ENCODE measurements around the gene GALNT2.

The GALNT2 gene

DNA sequence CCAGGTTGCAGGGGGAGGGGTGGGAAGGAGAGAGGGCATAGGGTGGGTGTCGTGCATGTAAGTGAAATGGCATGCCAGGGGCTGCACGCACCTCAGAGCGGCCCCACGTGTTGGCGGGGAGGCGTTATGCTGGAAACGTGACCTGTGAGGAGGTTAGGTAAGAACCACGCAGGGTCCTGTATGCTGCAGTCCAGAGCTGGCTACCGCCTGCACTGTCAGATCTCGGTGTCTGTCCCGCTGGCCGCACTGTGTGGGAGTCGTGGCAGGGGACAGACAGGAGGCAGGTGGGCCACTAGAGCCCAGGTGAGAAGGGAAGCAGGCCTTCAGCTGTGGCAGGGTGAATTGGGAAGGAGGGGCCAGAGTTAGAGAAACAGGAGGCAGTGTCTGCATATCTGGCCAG lies 79.7 kb downstream of the GALNT2 start:
- H3K4me3 ChIP-seq (ENCODE audit: low read length), result no peak overlapping the region
- no peak for TF ChIP-seq CTCF (IDR thresholded peaks at IDR 0.05; ENCODE audit: insufficient read depth, low read depth, low read length, missing control alignments)

GRCh38 chr1:230147253-230148125 lies 80.5 kb downstream of the GALNT2 start:
- no peak overlapping the region for H3K4me3 ChIP-seq (ENCODE audit: low read length)
- TF ChIP-seq CTCF (IDR thresholded peaks at IDR 0.05; ENCODE audit: insufficient read depth, low read depth, low read length, missing control alignments), result no peak
- no peak for DNase-seq (ENCODE audit: low read depth)

More for the DNA sequence above, 79.7 kb downstream of the GALNT2 start:
- no peak for DNase-seq (ENCODE audit: low read depth)

- H3K4me3 ChIP-seq (ENCODE audit: low read length), result no peak overlapping the region
- TF ChIP-seq CTCF (IDR thresholded peaks at IDR 0.05; ENCODE audit: insufficient read depth, low read depth, low read length, missing control alignments), result no peak
- DNase-seq (ENCODE audit: low read depth), result no peak
These were observed 81.2 kb downstream of the GALNT2 start for GRCh38 chr1:230148126-230148652.

DNA sequence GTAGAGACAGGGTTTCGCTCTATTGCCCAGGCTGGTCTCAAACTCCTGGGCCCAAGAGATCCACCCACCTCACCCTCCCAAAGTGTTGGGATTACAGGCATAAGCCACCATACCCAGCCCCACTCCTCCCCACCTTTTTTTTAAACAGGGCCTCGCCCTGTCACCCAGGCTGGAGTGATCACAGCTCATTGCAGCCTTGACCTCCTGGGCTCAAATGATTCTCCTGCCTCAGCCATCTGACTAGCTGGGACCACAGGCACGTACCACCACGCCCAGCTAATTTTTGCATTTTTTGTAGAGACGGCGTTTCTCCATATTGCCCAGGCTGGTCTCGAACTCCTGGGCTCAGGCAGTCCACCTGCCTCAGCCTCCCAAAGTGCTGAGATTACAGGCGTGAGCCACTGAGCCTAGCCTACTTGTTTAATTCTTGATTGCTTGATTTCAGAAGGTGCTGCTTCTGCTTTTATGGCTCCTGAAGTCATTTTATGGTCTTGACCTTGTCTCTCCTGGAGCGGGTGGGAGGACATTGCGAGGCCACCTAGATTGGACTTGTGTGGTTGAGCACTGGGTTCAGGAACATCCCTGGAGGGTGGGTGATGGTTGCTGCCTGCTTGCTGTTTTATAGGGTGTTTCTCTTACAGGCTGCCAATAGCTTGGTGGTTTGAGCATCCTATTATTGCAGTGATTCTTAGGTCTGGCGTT lies 81.9 kb downstream of the GALNT2 start:
- TF ChIP-seq CTCF (IDR thresholded peaks at IDR 0.05; ENCODE audit: insufficient read depth, low read depth, low read length, missing control alignments), result no peak
- H3K4me3 ChIP-seq (ENCODE audit: low read length), result no peak overlapping the region
- DNase-seq (ENCODE audit: low read depth), result no peak

DNA sequence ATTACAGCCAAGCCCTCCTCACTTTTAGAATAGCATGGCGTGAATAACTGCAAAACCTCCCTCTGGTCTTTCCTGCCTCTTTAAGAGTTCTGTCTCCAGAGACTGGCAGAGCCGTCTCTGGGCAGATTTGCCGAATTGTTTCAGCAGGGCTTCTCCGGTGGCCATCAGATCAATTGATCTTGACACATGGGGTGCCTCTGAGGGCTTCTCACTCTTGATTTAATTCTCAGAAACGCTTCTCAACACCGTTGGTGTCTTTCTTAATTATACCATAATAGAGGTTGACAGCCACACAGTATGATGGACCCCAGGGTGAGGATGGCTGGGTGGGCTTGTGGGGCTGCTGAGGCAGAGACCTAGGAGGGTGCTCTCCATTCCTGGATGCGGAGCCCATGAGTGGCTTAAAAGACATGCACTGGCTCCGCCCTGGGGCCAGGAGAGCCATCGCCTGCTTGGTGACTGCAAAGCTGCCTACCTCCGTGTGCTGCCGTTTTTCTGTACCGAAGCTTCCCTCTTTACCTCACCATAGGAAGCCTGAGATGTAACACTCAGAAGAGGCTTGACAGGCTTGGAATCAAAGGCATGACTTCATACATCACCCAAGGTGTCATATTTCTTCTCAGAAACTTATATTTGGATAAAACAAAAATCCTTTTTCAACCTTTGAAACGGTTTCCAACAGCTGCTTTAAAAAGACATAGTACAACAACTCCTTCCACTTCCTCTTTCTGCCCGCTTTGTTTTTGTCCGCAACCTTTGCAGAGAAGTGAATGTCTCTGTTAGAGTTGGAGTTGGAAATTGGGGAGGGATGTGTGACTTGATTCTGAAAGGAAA lies 82.9 kb downstream of the GALNT2 start:
- TF ChIP-seq CTCF (IDR thresholded peaks at IDR 0.05; ENCODE audit: insufficient read depth, low read depth, low read length, missing control alignments), result no peak
- H3K4me3 ChIP-seq (ENCODE audit: low read length), result no peak overlapping the region
- DNase-seq (ENCODE audit: low read depth), result no peak

- DNase-seq (ENCODE audit: low read depth), result no peak
- H3K4me3 ChIP-seq (ENCODE audit: low read length), result no peak overlapping the region
- no peak for TF ChIP-seq CTCF (IDR thresholded peaks at IDR 0.05; ENCODE audit: insufficient read depth, low read depth, low read length, missing control alignments)
These were observed 83.6 kb downstream of the GALNT2 start for GRCh38 chr1:230150615-230151014.

Data from epithelial cell of esophagus (primary cell).